Heart left ventricle (tissue), 13 donors: Measurements from ENCODE around the gene OR52K2.

ENCODE experiments used
- POLR2A ChIP-seq, 2 donors: fragments of 450-650 bp; IDR thresholded peaks; one replicate each; pipeline ENCODE4 v1.6.1; 2017; ENCODE audit warnings: antibody characterized with exemption in 2 of 2, mild to moderate bottlenecking in 2 of 2, moderate library complexity in 2 of 2
- TF ChIP-seq, protein P1 (sequence below), 12 donors: fragments of 200-600 bp; sonication (generic) in 4 of 12; IDR thresholded peaks; one replicate each; pipeline versions ENCODE4 v1.5.0 to v1.8.0; 2018 to 2022; ENCODE audit warnings: antibody characterized with exemption in 12 of 12, mild to moderate bottlenecking in 5 of 12
- donor health status: ischemic (EF 13 %, LVEDD 7.1; RV severe dilation, severe dysfunction).
- donor health status: DM: no; HTN: yes; CAD: no.
- donor health status: DM: no; HTN: no; CAD: no.
- donor health status: ischemic (EF 25% LVEDD 6.9; RV normal size, moderate dysfunction).
- donor health status: ischemic (EF 25% LVEDD 5.7; RV mildly dilated, moderate dysfunction).
- donor health status: ischemic (EF 35%, LVEDD 5.7; RV mildly dilated, moderate dysfunction).
- donor health status: nonischemic (EF 11% LVEDD 7.7; RV severe dilation, severe dysfunction).
- donor health status: DM: yes; HTN: yes; CAD: no.
- donor health status: PGD.
- donor health status: ischemic (EF 29% LVEDD 5.4; RV normal size, mild dysfunction).
- donor health status: nonischemic (EF 23%, LVEDD 6.1; RV moderate dilation, normal function).

DNA sequence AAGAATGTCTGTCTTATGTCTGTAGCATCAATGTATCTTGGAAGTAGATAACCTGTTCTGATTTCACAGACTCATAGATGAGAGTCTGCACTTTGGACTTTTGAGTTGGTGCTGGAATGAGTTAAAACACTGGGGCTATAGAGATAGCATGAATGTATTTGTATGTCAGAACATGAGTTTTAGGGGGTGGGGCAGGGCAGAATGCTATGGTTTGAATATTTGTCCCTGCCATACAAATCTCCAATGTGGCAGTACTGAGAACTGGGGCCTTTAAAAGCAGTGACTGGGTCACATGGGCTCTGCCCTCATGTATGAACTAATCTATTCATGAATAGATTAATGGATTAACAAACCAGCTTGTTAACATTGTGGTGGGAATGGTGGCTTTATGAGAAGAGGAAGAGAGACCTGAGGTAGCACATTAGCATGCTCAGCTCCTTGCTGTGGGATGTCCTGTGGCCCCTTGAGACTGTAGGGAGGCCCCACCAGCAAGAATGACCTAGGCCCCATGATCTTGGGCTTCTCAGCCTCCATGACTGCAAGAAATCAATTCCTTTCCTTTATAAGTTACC, 17.9 kb downstream of the OR52K2 start:
- TF ChIP-seq, protein P1, sequence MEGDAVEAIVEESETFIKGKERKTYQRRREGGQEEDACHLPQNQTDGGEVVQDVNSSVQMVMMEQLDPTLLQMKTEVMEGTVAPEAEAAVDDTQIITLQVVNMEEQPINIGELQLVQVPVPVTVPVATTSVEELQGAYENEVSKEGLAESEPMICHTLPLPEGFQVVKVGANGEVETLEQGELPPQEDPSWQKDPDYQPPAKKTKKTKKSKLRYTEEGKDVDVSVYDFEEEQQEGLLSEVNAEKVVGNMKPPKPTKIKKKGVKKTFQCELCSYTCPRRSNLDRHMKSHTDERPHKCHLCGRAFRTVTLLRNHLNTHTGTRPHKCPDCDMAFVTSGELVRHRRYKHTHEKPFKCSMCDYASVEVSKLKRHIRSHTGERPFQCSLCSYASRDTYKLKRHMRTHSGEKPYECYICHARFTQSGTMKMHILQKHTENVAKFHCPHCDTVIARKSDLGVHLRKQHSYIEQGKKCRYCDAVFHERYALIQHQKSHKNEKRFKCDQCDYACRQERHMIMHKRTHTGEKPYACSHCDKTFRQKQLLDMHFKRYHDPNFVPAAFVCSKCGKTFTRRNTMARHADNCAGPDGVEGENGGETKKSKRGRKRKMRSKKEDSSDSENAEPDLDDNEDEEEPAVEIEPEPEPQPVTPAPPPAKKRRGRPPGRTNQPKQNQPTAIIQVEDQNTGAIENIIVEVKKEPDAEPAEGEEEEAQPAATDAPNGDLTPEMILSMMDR (IDR thresholded peaks at IDR 0.05) = no peak
- TF ChIP-seq POLR2A (IDR thresholded peaks at IDR 0.05) = no peak
